HFF-Myc (cell line): ENCODE data around the gene RAPGEF3.

ENCODE experiments used
- DNase-seq: peaks from one replicate; pipeline ENCODE4 v3.0.0-alpha.2; 2011; ENCODE audit warnings: low read depth; ENCODE audit errors: extremely low read depth
- H3K4me3 ChIP-seq: replicated peaks from 2 replicates; pipeline ENCODE4 v1.5.1; 2011; ENCODE audit warnings: low read depth, mild to moderate bottlenecking, control low read depth, low read length
- CTCF ChIP-seq: IDR thresholded peaks from 2 replicates; pipeline ENCODE4 v1.5.1; 2012; ENCODE audit warnings: mild to moderate bottlenecking, low read depth, low read length, control low read depth; ENCODE audit errors: missing control alignments

Gene RAPGEF3

DNA sequence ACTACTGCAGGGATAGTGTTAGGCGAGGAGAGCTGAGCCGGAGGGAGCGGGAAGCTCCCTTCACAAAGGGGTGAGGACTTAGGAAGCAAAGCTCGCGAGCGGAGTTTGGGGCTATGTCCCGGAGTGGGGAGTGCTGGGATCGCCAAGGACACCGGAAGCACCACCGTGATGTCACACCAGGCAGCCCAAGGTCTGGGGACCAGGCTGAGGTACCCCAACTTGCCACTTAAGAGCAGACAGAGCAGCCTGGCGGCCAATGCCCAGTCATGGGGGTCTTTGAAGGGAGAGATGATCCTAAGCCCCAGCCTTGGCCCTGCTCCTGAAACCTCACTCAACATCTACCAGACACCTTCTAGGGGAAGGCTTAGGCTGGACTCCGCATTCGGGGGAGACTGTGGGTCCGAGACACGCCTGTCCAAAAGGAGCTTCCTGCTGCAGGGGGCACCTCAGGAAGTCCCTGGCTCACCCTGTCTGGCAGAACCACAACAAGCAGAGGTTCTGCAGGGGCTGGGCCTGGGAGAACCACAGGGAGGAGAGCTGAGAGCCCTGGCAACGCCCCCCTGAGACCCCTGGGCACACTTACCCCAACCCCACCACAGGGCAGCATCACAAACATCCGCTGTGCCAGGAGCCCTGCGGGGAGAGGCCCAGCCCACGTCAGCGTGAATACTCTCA lies 32.1 kb upstream of the RAPGEF3 start:
- no peak for TF ChIP-seq CTCF
- DNase-seq, result no peak
- H3K4me3 ChIP-seq, result no peak overlapping the region

DNA sequence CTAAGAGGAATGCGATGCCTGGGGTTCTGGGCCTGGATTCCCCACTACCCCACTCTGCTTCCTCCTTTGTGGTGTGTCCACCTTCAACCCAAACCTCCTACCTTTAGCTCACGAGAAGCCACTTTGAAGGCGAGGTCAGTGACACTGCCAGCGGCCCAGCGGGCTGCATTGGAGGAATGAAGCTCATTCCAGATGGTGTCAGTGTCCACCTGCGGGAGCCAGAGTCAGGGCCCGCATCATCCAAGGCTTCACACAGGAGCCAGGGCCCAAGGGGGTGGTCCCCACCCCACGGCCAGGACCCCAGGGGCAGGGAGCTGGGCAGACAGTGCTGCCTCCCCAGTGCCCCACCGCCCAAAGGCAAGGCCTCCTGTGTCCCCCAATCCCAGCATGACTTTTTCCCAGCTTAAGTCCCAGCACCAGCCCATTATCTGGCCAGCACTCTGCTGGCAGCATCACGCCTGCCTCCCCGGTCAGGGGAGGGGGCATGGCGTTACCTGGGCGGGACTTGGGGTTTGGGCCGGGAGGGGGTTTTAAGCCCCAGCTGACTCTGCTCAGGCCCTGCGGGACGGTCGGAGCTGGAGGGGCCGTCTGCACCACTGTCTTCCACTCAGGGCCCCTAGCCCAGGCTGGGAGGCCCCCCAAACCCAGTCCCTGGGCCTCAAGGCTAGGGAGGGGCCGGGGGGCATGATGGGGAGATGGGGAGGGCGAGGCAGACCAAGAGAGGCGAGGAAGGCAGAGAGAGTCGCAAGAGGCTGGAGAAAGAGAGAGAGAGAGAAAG lies 31.2 kb upstream of the RAPGEF3 start:
- TF ChIP-seq CTCF, result no peak
- H3K4me3 ChIP-seq, result no peak overlapping the region
- DNase-seq, result no peak

DNA sequence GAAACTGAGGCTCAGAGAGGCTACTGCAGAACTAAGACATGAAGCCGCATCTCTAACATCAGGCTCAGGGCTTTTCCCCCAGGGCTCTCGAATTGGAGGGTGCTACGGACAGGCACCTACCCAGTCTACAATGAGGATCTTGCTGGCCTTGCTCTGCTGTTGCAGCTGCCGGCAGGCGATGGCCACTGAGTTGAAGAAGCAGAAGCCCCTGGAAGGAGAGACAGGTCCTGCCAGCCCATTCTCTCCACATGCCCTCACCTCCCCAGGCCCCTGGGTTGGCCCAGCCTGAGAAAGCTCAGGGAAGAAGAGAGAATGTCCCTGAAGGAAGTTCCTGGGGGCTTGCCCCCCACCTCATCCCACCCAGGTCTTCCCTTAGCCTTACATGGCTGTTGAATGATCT lies 30.5 kb upstream of the RAPGEF3 start:
- TF ChIP-seq CTCF, result no peak
- DNase-seq, result no peak
- no peak overlapping the region for H3K4me3 ChIP-seq

- DNase-seq, result no peak
- H3K4me3 ChIP-seq, result no peak overlapping the region
- TF ChIP-seq CTCF, result no peak
Measured at GRCh38 chr12:47787596-47788319, 29.1 kb upstream of the RAPGEF3 start.

GRCh38 chr12:47786662-47787280 lies 28.1 kb upstream of the RAPGEF3 start:
- H3K4me3 ChIP-seq, result no peak overlapping the region
- DNase-seq, result no peak
- no peak for TF ChIP-seq CTCF

GRCh38 chr12:47785887-47786661 lies 27.4 kb upstream of the RAPGEF3 start:
- H3K4me3 ChIP-seq, result no peak overlapping the region
- DNase-seq, result no peak
- TF ChIP-seq CTCF, result no peak
